GM18508 (cell line): Measurements from ENCODE around the gene SGCE.
"Not testable (repeated sequence)": the region's sequence is repeated elsewhere in the genome, so short reads cannot be mapped to it uniquely, and the experiment has no call there.

Experiments
- ATAC-seq: cut with Tn5 transposase; IDR thresholded peaks from one replicate; pipeline ENCODE4 v1.9.1; 2021; ENCODE audit warnings: moderate number of reproducible peaks; ENCODE audit not compliant: insufficient read depth, unreplicated experiment

The SGCE gene, protein sequence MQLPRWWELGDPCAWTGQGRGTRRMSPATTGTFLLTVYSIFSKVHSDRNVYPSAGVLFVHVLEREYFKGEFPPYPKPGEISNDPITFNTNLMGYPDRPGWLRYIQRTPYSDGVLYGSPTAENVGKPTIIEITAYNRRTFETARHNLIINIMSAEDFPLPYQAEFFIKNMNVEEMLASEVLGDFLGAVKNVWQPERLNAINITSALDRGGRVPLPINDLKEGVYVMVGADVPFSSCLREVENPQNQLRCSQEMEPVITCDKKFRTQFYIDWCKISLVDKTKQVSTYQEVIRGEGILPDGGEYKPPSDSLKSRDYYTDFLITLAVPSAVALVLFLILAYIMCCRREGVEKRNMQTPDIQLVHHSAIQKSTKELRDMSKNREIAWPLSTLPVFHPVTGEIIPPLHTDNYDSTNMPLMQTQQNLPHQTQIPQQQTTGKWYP

GRCh38 chr7:94655848-94656657, at the start of gene SGCE:
Gene SGCE, minus strand, starts transcription at chr7:94656133. Its CDS starts 35 bp downstream, at chr7:94656098.
- no peak for ATAC-seq

DNA sequence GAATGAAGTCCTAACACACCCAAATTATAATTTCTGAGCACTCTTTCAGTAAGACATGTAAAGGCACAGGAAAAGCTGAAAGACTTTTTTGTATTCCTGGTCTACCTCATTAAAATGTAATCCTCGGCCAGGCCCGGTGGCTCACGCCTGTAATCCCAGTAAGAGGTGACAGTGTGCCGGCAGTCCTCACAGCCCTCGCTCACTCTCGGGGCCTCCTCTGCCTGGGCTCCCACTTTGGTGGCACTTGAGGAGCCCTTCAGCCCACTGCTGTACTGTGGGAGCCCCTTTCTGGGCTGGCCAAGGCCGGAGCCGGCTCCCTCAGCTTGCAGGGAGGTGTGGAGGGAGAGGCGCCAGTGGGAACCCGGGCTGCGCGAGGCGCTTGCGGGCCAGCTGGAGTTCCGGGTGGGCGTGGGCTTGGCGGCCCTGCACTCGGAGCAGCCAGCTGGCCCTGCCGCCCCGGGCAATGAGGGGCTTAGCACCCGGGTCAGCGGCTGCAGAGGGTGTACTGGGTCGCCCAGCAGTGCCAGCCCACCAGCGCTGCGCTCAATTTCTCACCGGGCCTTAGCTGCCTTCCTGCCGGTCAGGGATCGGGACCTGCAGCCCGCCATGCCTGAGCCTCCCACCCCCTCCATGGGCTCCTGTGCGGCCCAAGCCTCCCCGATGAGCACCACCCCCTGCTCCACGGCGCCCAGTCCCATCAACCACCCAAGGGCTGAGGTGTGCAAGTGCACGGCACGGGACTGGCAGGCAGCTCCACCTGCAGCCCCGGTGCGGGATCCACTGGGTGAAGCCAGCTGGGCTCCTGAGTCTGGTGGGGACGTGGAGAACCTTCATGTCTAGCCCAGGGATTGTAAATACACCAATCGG, 49.5 kb upstream of the SGCE start:
- not testable (repeated sequence) for ATAC-seq

DNA sequence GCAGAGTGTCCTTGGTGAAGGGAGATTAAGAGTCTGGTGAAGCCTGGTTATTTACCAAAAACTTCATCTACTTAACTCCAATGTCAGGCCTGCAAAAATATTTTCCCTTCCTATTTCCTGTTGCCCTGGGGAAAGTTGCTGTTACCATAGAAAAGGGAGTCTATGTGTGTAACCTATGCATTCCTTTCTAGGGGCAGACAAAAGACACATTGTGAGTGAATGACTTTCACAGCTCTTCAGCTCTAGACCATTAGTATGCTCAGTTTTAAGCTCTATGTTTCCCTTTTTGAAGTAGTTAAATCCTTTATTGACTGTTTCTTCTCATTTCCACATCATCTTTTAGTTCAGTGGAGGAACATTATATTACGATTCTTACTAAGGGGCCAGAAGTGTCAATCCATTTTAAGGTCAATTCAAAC, 45.6 kb upstream of the SGCE start:
- no peak for ATAC-seq

GRCh38 chr7:94700926-94701554, 45.1 kb upstream of the SGCE start:
- no peak for ATAC-seq

GRCh38 chr7:94698275-94698674, 42.3 kb upstream of the SGCE start:
- ATAC-seq: no peak

DNA sequence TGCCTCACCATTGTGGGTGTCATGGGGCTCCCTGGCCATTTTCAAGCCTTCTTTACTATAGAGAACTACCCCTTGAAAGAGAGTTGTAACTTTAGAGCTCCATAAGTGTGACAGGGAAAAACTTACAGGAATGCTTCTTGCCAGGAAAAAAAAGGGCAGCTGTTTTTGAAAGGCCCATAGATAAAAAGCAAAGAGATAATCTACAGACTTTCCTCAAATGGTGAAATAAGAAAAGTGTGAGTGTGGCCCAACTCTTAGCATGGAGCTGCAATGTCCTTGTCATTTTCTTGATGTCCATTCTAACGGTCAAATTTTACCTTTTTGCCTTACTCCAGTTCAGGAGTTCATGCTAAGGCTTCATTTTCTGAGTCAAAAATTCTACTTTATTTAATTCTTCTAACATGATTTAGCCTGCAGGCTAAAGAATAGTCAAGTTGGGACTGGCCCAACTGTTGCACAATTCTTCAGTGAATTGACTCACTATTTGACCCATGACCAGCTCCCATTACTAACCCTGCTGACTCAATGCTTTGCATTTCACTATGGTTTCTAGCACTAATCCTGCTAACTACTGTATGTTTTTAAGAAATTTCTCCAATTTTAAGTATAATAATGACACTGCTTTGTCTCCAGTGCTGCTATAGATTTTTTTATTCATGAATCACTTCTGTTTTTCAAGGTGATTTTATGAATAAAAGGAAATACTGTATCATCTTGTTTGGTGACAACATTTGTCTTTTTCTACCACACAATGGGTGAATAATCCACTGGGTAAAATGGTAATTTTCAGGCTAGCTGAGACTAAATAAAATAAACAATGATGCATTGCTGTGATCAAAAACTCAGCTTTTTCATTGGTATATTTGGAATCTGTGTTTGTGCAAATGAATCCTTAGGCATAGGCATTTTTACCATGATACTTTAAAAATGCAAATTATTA, 41.4 kb upstream of the SGCE start:
- ATAC-seq: no peak

GRCh38 chr7:94687810-94688209, 31.9 kb upstream of the SGCE start:
- ATAC-seq: no peak

DNA sequence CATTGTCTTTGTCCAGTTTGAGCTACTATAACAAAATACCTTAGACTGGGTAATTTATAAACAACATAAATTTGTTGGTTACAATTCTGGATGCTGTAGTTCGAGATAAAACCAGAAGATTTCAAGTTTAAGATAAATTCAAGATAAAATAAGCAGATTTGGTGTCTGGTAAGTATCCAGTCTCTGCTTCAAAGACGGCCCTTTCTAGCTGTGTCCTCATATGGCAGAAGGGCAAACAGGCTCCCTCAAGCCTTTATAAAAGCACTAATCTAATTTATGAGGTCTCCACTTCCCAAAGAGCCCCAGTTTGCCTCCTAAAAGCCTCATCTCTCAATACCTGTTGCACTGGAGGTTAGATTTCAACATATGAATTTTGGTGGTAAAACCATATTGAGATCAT, 31.1 kb upstream of the SGCE start:
- no peak for ATAC-seq

DNA sequence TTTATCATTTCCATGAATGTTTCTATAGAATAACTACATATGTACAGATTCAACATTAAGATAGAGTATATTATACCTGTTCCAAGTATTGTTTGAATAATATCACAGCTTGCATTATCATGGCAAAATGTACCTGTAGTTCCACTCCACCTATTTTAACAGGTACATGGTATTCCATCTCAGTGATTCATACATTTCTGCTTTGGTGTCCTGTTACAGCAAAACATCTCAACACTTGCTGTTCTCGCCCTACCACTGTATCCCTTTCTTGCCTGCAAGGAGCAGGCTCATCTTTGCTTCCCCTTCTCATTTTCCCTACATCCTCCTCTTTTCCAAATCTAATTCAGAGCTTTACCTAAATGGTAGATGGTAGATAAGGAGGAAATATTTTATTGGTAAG, 27.1 kb upstream of the SGCE start:
- ATAC-seq: no peak

DNA sequence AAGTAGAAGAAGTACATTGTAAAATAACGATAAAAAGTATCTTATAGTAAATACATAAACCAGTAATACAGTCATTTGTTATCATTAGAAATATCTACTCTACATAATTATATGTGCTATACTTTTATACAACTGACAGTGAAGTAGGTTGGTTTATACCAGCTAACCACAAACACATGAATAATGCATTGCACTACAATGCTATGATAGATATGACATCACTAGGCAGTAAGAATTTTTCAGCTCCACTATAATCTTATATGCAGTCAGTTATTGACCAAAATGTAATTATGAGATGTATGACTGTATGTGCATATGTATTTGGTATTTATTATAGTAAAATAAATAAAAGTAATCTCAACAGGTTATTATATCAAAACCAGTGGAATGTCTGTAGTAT, 23.4 kb upstream of the SGCE start:
- ATAC-seq: no peak

GRCh38 chr7:94676431-94676830, 20.5 kb upstream of the SGCE start:
- no peak for ATAC-seq

GRCh38 chr7:94675356-94675755, 19.4 kb upstream of the SGCE start:
- no peak for ATAC-seq

- ATAC-seq: no peak
Observed at GRCh38 chr7:94671444-94672235, 15.7 kb upstream of the SGCE start.

DNA sequence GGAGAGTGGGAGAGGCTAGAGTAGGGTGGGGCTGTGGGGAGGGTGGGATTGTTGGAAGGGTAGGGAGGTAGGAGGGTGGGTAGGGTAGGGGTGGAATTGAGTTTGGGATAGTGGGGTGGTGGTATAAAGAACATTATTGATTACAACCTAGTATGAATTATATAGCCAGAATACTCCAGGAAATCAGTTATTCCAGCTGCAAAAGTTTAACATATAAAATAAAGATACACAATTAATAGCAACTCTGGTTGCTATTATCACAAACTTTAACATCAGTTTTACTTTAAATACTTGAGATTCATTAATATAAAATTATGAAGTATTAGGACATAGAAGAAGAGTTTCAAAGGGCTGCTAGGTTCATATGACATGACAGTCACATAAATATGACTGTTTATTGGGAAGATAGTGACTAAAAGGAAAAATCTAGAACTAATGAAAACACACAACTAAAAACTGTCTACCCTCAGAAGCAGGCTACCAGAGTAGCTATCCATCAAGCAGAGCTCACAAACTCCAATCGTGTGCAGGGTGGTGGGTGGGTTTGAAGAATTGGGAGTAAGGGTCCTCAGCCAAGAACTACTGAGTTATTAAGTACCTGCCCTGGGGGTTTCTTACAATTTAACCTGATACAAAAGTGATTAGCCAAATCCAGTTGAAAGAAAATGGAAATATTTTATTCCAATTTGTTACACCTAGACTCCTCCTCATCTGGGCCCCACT, 14.0 kb upstream of the SGCE start:
- ATAC-seq: no peak

GRCh38 chr7:94666879-94667587, 11.1 kb upstream of the SGCE start:
- ATAC-seq: no peak

DNA sequence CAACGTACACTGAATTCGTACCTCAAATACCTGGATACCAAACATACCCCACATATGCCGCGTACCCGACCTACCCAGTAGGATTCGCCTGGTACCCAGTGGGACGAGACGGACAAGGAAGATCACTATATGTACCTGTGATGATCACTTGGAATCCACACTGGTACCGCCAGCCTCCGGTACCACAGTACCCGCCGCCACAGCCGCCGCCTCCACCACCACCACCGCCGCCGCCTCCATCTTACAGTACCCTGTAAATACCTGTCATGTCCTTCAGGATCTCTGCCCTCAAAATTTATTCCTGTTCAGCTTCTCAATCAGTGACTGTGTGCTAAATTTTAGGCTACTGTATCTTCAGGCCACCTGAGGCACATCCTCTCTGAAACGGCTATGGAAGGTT, 9.5 kb upstream of the SGCE start:
- ATAC-seq: no peak

DNA sequence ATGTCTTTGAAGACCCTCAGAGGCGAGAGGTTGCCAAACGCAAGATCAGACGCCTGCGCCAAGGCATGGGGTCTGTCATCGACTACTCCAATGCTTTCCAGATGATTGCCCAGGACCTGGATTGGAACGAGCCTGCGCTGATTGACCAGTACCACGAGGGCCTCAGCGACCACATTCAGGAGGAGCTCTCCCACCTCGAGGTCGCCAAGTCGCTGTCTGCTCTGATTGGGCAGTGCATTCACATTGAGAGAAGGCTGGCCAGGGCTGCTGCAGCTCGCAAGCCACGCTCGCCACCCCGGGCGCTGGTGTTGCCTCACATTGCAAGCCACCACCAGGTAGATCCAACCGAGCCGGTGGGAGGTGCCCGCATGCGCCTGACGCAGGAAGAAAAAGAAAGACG, 8.1 kb upstream of the SGCE start:
- ATAC-seq: no peak
